Hepatocyte (in vitro differentiated cells): ENCODE data around the gene CAPN12. TPM values are rescaled to one million over a fixed set of nuclear protein-coding genes. Genes with fewer than 3 reads are reported as not detected.

ENCODE experiments used
- DNase-seq: peaks from one replicate; pipeline ENCODE4 v3.0.0-alpha.2; 2016; ENCODE audit warnings: low spot score
- H2AFZ ChIP-seq: fragments of 200-600 bp; sonication (generic); 2 replicates; pipeline ENCODE4 v1.6.0; 2016; ENCODE audit warnings: antibody characterized with exemption, mild to moderate bottlenecking
- H3K27ac ChIP-seq: fragments of 200-600 bp; sonication (generic); 2 replicates; pipeline ENCODE4 v1.5.1; 2016; ENCODE audit warnings: mild to moderate bottlenecking
- H3K27me3 ChIP-seq: fragments of 200-600 bp; sonication (generic); 2 replicates; pipeline ENCODE4 v1.6.1; 2016
- H3K36me3 ChIP-seq: fragments of 200-600 bp; sonication (generic); replicated peaks from 2 replicates; pipeline ENCODE4 v1.5.1; 2016; ENCODE audit warnings: low read depth; ENCODE audit not compliant: insufficient read depth
- H3K4me1 ChIP-seq: fragments of 200-600 bp; sonication (generic); 2 replicates; pipeline ENCODE4 v1.5.1; 2016; ENCODE audit warnings: mild to moderate bottlenecking, moderate library complexity; ENCODE audit not compliant: insufficient read depth
- H3K4me2 ChIP-seq: fragments of 200-600 bp; sonication (generic); 2 replicates; pipeline ENCODE4 v1.6.0; 2016
- H3K4me3 ChIP-seq: fragments of 200-600 bp; sonication (generic); 2 replicates; pipeline ENCODE4 v1.5.1; 2016; ENCODE audit warnings: mild to moderate bottlenecking
- H3K79me2 ChIP-seq: fragments of 200-600 bp; sonication (generic); 2 replicates; pipeline ENCODE4 v1.6.0; 2017; ENCODE audit warnings: mild to moderate bottlenecking
- H3K9me2 ChIP-seq: fragments of 200-600 bp; sonication (generic); replicated peaks from 2 replicates; pipeline ENCODE4 v1.6.0; 2017; ENCODE audit warnings: mild to moderate bottlenecking; ENCODE audit not compliant: insufficient read depth
- H3K9me3 ChIP-seq: fragments of 200-600 bp; sonication (generic); 2 replicates; pipeline ENCODE4 v1.5.1; 2016; ENCODE audit warnings: low read depth, mild to moderate bottlenecking
- H4K20me1 ChIP-seq: fragments of 200-600 bp; sonication (generic); 2 replicates; pipeline ENCODE4 v1.6.0; 2016; ENCODE audit warnings: mild to moderate bottlenecking; ENCODE audit not compliant: insufficient read depth, poor library complexity, severe bottlenecking
- CTCF ChIP-seq: fragments of 200-600 bp; sonication (generic); IDR thresholded peaks from 2 replicates; pipeline ENCODE4 v1.5.1; 2016; ENCODE audit warnings: antibody characterized with exemption, mild to moderate bottlenecking; ENCODE audit not compliant: poor library complexity
- EZH2 ChIP-seq: fragments of 200-600 bp; sonication (generic); IDR thresholded peaks from 2 replicates; pipeline ENCODE4 v1.6.1; 2016; ENCODE audit warnings: antibody characterized with exemption, mild to moderate bottlenecking, borderline replicate concordance
- EZH2phosphoT487 ChIP-seq: fragments of 200-600 bp; sonication (generic); IDR thresholded peaks from one replicate; pipeline ENCODE4 v1.6.1; 2018; ENCODE audit warnings: antibody characterized with exemption, mild to moderate bottlenecking, low read depth, moderate library complexity; ENCODE audit not compliant: unreplicated experiment, severe bottlenecking
- WGBS: methylation state at CpG from one replicate; pipeline ENCODE4 v1.1.6; 2016; ENCODE audit warnings: low lambda C conversion rate; ENCODE audit errors: missing lambda C conversion rate; 5-methylcytosine and 5-hydroxymethylcytosine counted together
- polyA plus RNA-seq: library from polyadenylated mRNA; unstranded; fragments of >200 nt; fragmentation: Nextera tagmentation; extraction: Ambion mirVana; gene quantifications from 2 replicates; pipeline ENCODE4 v1.2.1, GENCODE V29; 2016
- total RNA-seq: library from RNA; depleted of rRNA; stranded (reverse); fragments of >200 nt; gene quantifications from 2 replicates; pipeline ENCODE4 v1.2.3, GENCODE V29; 2014

Gene CAPN12
- total and polyA plus RNA-seq, 2 experiments from 2014 or later: 24.3 to 26.6 TPM

- no peaks in the 10 kb centered on the region for H3K27me3 ChIP-seq
- H3K4me2 ChIP-seq: no peak overlapping the region
- H4K20me1 ChIP-seq: no peaks in the 10 kb centered on the region
- H3K4me3 ChIP-seq: no peak overlapping the region
- H3K36me3 ChIP-seq: no peaks in the 10 kb centered on the region
- no peak overlapping the region for H2AFZ ChIP-seq
- no peaks in the 10 kb centered on the region for H3K4me1 ChIP-seq
- no peaks in the 10 kb centered on the region for H3K9me2 ChIP-seq
- H3K9me3 ChIP-seq: no peaks in the 10 kb centered on the region
- H3K27ac ChIP-seq: no peak overlapping the region
- TF ChIP-seq EZH2phosphoT487: no peak
- no peak for TF ChIP-seq EZH2
- no peak for TF ChIP-seq CTCF
- 95% methylated on average over 10 of the region's 10 CpGs for WGBS
- DNase-seq: no peak
- peaks cover 48% of the 10 kb centered on the region for H3K79me2 ChIP-seq
These were observed 35.2 kb downstream of the CAPN12 start for GRCh38 chr19:38709119-38709518.

- no peaks in the 10 kb centered on the region for H3K4me1 ChIP-seq
- no peak overlapping the region for H2AFZ ChIP-seq
- no peak for TF ChIP-seq CTCF
- no peak for TF ChIP-seq EZH2phosphoT487
- TF ChIP-seq EZH2: no peak
- H3K27me3 ChIP-seq: no peaks in the 10 kb centered on the region
- H3K9me2 ChIP-seq: no peaks in the 10 kb centered on the region
- H3K79me2 ChIP-seq: peaks cover 54% of the 10 kb centered on the region
- no peaks in the 10 kb centered on the region for H3K36me3 ChIP-seq
- no peaks in the 10 kb centered on the region for H4K20me1 ChIP-seq
- 95% methylated on average over 10 of the region's 10 CpGs for WGBS
- no peak overlapping the region for H3K4me3 ChIP-seq
- no peak overlapping the region for H3K4me2 ChIP-seq
- no peak for DNase-seq
- H3K9me3 ChIP-seq: no peaks in the 10 kb centered on the region
- no peak overlapping the region for H3K27ac ChIP-seq
These were observed 35.8 kb downstream of the CAPN12 start for GRCh38 chr19:38708413-38709024.

- WGBS: 90% methylated on average over 10 of the region's 10 CpGs
- Histone ChIP-seq H3K27me3 (no peaks in the 10 kb centered on the region), H3K4me1 (peaks cover 5% of the 10 kb centered on the region), H3K36me3 (no peaks in the 10 kb centered on the region), H4K20me1 (no peaks in the 10 kb centered on the region), H3K4me3 (no peak overlapping the region), H3K4me2 (no peak overlapping the region), H3K9me3 (no peaks in the 10 kb centered on the region), H3K27ac (peak overlapping the region; percentile 16), H3K9me2 (no peaks in the 10 kb centered on the region), H2AFZ (no peak overlapping the region), H3K79me2 (peaks cover 58% of the 10 kb centered on the region)
- DNase-seq: no peak
- TF ChIP-seq EZH2: no peak
- TF ChIP-seq CTCF: no peak
- no peak for TF ChIP-seq EZH2phosphoT487
These were observed 36.7 kb downstream of the CAPN12 start for GRCh38 chr19:38707512-38708114.
